ENCODE data around the gene APOC1.

DNA sequence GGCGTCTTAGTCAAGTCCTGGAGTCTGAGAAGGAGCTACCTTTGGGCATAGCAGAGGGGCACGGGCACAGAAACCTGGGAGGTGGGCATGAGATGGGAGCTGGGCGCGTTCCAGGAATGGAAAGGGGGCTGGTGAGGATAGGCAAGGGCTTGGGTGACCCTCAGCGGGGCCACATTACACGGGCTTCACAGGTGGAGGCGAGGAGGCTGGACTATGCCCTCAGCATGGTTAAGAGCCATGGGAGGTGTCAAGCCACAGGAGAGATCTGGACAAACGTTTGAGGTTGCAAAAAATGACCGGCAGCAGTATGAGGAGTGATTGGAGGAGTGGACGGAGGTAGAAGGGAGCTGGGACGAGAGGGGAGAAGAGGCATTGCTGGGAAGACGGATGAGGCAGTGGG is 46.8 kb upstream of the APOC1 start:
- no peak for TF ChIP-seq YY1 (IDR thresholded peaks at IDR 0.05; ENCODE audit: insufficient read depth, insufficient read length)
- TF ChIP-seq ZNF274 (IDR thresholded peaks at IDR 0.05; ENCODE audit: low read depth, low read length) = no peak
- TF ChIP-seq SUZ12 (IDR thresholded peaks at IDR 0.05; ENCODE audit: extremely low read depth, insufficient read depth, insufficient read length) = no peak
